Hepatocyte (in vitro differentiated cells): ENCODE results near the gene ZNF354B.

Source experiments
- EZH2 ChIP-seq: fragments of 200-600 bp; sonication (generic); IDR thresholded peaks from 2 replicates; pipeline ENCODE4 v1.6.1; 2016; ENCODE audit warnings: antibody characterized with exemption, mild to moderate bottlenecking, borderline replicate concordance
- EZH2phosphoT487 ChIP-seq: fragments of 200-600 bp; sonication (generic); IDR thresholded peaks from one replicate; pipeline ENCODE4 v1.6.1; 2018; ENCODE audit warnings: antibody characterized with exemption, mild to moderate bottlenecking, low read depth, moderate library complexity; ENCODE audit not compliant: unreplicated experiment, severe bottlenecking
- TF ChIP-seq, protein P1 (sequence below): fragments of 200-600 bp; sonication (generic); IDR thresholded peaks from 2 replicates; pipeline ENCODE4 v1.5.1; 2016; ENCODE audit warnings: antibody characterized with exemption, mild to moderate bottlenecking; ENCODE audit not compliant: poor library complexity

DNA sequence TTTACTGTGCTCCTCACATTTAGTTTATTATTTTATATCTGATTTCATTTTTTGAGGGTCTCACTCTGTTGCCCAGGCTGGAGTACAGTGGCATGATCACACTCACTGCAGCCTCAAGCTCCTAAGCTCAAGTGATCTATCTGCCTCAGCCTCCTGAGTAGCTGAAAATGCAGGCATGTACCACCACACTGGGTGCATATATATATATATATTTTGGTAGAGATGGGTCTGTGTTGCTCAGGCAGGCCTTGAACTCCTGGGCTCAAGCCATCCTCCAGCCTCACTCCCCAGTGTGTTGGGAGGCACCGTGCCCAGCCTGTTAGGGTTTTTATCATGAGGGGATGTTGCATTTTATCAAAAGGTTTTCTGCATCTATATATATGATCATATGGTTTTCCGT is 39.8 kb upstream of the ZNF354B start:
- TF ChIP-seq, protein P1, sequence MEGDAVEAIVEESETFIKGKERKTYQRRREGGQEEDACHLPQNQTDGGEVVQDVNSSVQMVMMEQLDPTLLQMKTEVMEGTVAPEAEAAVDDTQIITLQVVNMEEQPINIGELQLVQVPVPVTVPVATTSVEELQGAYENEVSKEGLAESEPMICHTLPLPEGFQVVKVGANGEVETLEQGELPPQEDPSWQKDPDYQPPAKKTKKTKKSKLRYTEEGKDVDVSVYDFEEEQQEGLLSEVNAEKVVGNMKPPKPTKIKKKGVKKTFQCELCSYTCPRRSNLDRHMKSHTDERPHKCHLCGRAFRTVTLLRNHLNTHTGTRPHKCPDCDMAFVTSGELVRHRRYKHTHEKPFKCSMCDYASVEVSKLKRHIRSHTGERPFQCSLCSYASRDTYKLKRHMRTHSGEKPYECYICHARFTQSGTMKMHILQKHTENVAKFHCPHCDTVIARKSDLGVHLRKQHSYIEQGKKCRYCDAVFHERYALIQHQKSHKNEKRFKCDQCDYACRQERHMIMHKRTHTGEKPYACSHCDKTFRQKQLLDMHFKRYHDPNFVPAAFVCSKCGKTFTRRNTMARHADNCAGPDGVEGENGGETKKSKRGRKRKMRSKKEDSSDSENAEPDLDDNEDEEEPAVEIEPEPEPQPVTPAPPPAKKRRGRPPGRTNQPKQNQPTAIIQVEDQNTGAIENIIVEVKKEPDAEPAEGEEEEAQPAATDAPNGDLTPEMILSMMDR = no peak
- TF ChIP-seq EZH2 = no peak
- no peak for TF ChIP-seq EZH2phosphoT487
